Stimulated activated CD4-positive, alpha-beta T cell treated with anti-CD3 and anti-CD28 coated beads, Interleukin-4, amount 100 ng/mL, for 1 hour (primary cell): ENCODE data around the gene MC5R.
"Not testable (repeated sequence)": the region's sequence is repeated elsewhere in the genome, so short reads cannot be mapped to it uniquely, and the experiment has no call there.

Source experiments
- DNase-seq: peaks from one replicate; pipeline ENCODE4 v3.0.0-alpha.2; 2020

Gene MC5R

GRCh38 chr18:13862898-13863297 is 38.9 kb downstream of the MC5R start:
- DNase-seq, result not testable (repeated sequence)

- no peak for DNase-seq
Measured at GRCh38 chr18:13868501-13869271, 44.7 kb downstream of the MC5R start.

- DNase-seq, result no peak
Measured at GRCh38 chr18:13871701-13872100, 47.8 kb downstream of the MC5R start.

- DNase-seq, result no peak
Measured at GRCh38 chr18:13872373-13872772, 48.4 kb downstream of the MC5R start.

- no peak for DNase-seq
Measured at GRCh38 chr18:13872932-13873331, 49.0 kb downstream of the MC5R start.

- no peak for DNase-seq
Measured at GRCh38 chr18:13874558-13874957, 50.6 kb downstream of the MC5R start.
